SJSA1 (cell line): ENCODE measurements around the gene ACAP2. TPM values are rescaled to one million over a fixed set of nuclear protein-coding genes. Genes with fewer than 3 reads are reported as not detected.

Experiments
- total RNA-seq: library from RNA; depleted of rRNA; stranded (reverse); fragments of >200 nt; shearing (Covaris generic); gene quantifications from 2 replicates; pipeline ENCODE4 v1.2.3, GENCODE V29; 2014; rRNA removed

ACAP2 gene
- total RNA-seq, 1 experiment from 2014 or later = 39.6 TPM

Other genes with a start within 250 kb of the ACAP2 start
- gene XXYLT1, start 171.9 kb downstream of the ACAP2 start, total RNA-seq = 27.2 and 44.4 TPM in 2 replicates
- 54.8 and 75.1 TPM in 2 replicates for gene PPP1R2, start 100.3 kb upstream of the ACAP2 start, total RNA-seq
- not detected in 2 replicates for gene APOD, start 140.9 kb upstream of the ACAP2 start, total RNA-seq